ENCODE measurements around the gene ASB10. TPM values are rescaled to one million over a fixed set of nuclear protein-coding genes. Genes with fewer than 3 reads are reported as not detected.

ASB10 gene, protein sequence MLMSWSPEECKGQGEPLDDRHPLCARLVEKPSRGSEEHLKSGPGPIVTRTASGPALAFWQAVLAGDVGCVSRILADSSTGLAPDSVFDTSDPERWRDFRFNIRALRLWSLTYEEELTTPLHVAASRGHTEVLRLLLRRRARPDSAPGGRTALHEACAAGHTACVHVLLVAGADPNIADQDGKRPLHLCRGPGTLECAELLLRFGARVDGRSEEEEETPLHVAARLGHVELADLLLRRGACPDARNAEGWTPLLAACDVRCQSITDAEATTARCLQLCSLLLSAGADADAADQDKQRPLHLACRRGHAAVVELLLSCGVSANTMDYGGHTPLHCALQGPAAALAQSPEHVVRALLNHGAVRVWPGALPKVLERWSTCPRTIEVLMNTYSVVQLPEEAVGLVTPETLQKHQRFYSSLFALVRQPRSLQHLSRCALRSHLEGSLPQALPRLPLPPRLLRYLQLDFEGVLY
- not detected in 2 replicates for total RNA-seq

DNA sequence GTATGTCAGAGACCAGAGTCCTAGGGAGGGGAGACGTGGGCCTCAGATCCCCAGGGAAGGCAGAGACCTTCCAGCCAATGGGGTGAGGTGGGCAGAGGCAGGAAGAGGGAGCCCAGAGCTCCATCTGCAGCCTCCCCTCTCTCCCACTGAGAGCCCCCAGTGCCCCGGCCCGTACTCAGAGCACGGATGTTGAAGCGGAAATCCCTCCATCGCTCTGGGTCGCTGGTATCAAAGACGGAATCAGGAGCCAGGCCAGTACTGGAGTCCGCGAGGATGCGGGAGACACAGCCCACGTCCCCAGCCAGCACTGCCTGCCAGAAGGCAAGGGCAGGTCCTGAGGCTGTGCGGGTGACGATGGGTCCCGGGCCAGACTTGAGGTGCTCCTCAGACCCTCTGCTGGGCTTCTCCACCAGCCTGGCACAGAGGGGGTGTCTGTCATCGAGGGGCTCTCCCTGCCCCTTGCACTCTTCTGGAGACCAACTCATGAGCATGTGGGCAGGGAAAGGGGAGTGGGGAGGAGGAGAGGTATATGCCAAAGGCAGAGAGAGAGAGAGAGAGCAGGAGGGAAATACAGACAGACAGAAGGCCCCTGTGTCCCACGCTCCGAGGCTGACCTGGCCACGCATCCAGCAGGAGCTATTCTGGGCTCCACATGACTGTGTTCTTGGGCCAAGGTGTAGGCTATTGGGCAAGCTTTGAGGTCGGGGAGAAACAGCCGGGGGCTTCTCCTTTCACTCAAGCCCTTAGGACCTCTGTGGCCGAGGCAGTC, at the start of gene ASB10:
TSS of gene ASB10 (minus strand) at position 611 of the 769 bp plus-strand sequence. CDS start at position 491, 120 bp downstream.

DNA sequence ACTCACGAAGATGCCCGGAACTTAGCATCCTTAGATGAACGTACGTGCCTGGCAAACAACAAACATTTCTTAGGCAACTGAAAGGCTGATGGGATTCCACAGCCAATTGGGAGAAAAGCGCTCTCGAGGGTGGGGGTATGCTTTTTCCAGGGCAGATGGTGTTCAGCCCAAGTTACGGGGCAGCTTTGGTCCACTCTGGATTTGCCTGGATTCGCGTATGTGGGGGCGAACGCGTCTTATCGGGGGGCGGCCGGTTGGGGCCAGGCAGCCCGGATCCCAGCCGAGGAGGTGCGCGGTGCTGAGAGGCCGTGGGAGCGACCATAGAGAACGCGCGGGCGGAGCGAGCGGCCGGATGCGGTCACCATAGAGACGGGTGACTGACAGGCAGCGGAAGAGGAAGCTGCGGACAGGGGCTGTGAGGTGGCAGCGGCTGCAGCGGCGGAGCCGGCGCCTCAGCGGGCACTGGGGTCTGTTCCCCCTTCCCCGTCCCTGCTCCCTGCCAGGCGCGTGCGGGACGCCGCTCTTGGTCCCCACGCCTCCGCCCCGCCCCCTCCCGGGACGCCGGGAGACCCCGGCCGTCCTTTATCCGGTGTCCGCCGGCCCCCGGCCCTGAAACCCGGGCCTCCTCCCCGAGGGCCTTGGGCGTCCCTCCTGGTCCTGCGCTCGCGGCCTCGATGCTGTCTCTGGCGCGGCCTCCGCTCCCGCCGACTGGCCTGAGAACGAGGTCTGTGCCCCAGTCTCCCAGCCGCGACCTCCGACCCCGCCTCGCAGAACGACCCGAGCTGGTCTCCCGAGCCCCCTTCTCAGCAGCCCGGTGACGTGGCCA, 45.3 kb upstream of the ASB10 start, which contains the start of gene CHPF2:
TSS of gene CHPF2 (plus strand) at position 393 of the 826 bp plus-strand sequence. CDS start 1,529 bp downstream, outside the sequence.

DNA sequence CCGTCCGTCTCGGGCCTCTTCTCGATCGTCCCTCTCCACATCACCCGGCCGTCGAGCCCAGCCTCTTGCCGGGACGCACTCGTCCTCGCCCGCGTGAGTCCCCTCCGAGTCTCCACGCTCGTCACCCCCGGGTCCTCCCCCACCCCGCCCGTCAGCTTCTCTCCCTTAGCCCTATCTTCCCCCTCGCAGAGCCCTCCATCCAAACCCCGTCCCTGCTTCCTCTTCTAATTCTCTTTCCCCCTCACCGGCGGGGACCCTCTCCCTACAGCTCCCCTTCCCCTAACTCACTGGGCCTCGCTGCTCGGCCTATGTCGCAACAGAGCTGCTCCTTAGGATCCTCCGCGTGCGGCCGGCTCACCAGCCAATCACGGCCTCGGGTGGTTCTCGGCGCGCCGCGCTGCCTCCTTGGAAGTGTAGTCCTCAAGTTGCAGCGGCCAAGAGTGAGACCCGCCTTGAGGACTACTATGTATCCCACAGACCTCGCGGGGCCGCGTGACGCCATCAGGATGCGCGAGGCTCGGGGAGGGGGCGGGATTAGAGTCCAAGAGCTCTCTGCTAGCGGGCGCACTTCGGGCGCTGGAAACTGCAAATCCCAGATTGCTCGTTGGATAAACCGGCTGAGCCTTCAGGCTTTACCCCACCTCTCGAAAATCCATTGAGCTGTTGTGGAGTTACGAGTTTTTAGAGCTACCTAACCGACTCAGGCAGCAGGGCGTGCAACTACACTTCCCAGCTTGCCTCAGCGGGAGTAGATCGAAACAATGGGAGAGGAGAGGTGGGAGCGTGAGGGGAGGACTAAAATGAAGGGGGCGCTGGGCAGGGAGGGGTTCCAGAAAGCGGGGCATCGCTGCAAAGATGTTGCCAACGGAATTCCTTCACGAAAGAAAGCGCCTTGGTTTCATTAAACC, 40.1 kb upstream of the ASB10 start, which contains the start of gene ABCF2:
TSS of gene ABCF2 (minus strand) at position 331 of the 908 bp plus-strand sequence. CDS start 747 bp downstream, outside the sequence.

DNA sequence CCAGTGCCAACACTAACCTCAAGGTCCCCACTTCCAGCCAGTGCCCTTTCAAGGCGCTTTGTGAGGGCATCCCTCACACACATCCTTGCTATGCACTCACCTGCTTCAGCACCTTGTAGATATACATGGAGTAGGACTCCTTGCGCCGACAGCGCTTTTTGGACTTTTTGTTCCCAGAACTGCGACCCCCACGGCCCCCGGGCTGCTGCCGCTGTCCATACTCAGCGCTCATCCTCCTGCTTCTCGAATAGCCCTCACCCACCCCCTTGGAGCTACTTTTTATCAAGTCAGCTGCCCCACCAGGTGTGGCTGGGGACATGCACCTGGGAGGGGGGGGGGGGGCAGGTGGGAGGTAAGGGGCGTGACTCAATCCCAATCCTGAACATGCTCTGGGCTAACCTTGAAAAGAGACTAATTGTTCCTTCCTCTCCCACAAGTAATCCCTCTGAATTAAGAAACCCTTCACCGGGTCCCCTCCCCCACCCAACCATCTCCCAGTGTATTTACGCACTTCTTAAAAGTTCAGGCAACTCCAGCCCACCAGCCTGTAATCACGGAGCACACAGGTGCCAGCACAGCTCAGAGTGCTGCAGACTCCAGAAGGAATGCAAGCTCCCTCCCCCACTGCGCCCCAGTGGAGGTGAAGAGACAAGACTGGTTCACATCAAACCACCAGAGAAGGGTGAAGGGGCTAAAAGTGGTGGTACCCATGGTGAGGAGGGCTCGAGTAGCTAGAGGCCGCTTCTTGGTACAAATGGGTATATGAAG, 23.2 kb upstream of the ASB10 start, which contains the start of gene H2BK1:
TSS of gene H2BK1 (minus strand) at position 402 of the 768 bp plus-strand sequence. CDS start at position 232, 170 bp downstream.

DNA sequence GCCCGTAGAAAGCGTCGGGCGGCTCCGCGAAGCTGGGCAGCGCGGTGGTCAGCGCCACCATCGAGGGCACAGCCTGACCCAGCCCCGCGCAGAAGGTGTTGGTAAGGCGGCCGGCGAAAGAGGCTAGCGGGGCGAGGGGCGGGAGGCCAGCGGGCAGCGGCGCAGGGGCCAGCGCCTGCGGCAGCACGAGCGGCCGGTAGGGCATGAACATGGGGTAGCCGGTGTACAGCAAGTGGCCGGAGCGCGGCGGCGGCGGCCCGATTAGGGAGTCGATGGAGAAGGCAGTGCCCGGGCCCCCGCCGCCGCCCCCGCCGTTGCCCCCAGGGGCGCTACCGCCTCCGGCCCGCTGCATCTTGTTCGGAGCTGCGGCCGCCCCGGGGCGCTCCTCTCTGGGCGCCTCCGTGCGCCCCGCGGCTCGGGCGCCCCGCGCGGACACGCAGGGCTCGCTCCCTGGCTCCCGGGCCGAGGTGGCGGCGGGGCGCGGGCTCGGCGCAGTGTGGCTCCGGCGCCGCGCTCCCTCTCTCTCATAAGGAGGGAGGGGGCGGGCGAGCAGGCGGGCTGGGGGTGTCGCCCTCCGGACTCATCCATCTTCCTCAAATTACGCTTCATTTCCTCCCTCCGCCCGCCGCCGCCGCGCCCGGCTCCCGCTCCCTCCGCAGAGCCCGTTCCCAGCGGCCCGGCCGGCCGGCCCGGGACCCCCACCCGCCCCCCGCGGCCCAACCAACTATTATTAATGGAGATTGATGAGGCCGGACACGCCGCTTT, 19.7 kb downstream of the ASB10 start, which contains the start of gene GBX1:
TSS of gene GBX1 (minus strand) at position 498 of the 765 bp plus-strand sequence. CDS start at position 352, 146 bp downstream.

Other genes starting within 250 kb of the ASB10 start
- 4.4 and 5.2 TPM in 2 replicates for gene KCNH2, start 208.9 kb downstream of the ASB10 start, total RNA-seq
- gene NOS3, start 196.2 kb downstream of the ASB10 start, total RNA-seq: 3.3 and 3.7 TPM in 2 replicates
- 0.11 and 0.12 TPM in 2 replicates for gene ATG9B, start 162.8 kb downstream of the ASB10 start, total RNA-seq
- 43.1 and 50.1 TPM in 2 replicates for gene ABCB8, start 158.8 kb downstream of the ASB10 start, total RNA-seq
- gene ASIC3, start 138.7 kb downstream of the ASB10 start, total RNA-seq: under 0.01 and 0.75 TPM in 2 replicates
- gene CDK5, start 129.4 kb downstream of the ASB10 start, total RNA-seq: 17.7 and 21.6 TPM in 2 replicates
- 74.8 and 89.6 TPM in 2 replicates for gene SLC4A2, start 127.7 kb downstream of the ASB10 start, total RNA-seq
- gene FASTK, start 106.4 kb downstream of the ASB10 start, total RNA-seq: 78.5 and 88.9 TPM in 2 replicates
- gene TMUB1, start 103.8 kb downstream of the ASB10 start, total RNA-seq: 20.6 and 23.4 TPM in 2 replicates
- 41.9 and 48.9 TPM in 2 replicates for gene AGAP3, start 100.8 kb downstream of the ASB10 start, total RNA-seq
- not detected in 2 replicates for gene GBX1, start 19.6 kb downstream of the ASB10 start, total RNA-seq
- gene H2BK1, start 23.2 kb upstream of the ASB10 start, total RNA-seq: not detected in 2 replicates
- 57.7 and 84.9 TPM in 2 replicates for gene ABCF2, start 40.0 kb upstream of the ASB10 start, total RNA-seq
- gene CHPF2, start 45.2 kb upstream of the ASB10 start, total RNA-seq: 60.8 and 86.1 TPM in 2 replicates
- 25.6 and 35.7 TPM in 2 replicates for gene SMARCD3, start 61.4 kb upstream of the ASB10 start, total RNA-seq
- 48.4 and 51.2 TPM in 2 replicates for gene NUB1, start 154.6 kb upstream of the ASB10 start, total RNA-seq
- 0.22 TPM in 1 of 2 replicates, not detected in the other for gene WDR86, start 222.8 kb upstream of the ASB10 start, total RNA-seq